Brain microvascular endothelial cell (primary cell): ENCODE measurements around the gene LRRC32.

Experiments used
- DNase-seq: peaks from one replicate; pipeline ENCODE4 v3.0.0-alpha.2; 2020
- H3K27ac ChIP-seq: fragments of 250-450 bp; sonication (Bioruptor Pico); 2 replicates; pipeline ENCODE4 v1.5.1; 2020; ENCODE audit warnings: mild to moderate bottlenecking, moderate library complexity
- H3K27me3 ChIP-seq: fragments of 250-450 bp; sonication (Bioruptor Pico); replicated peaks from 2 replicates; pipeline ENCODE4 v1.5.1; 2020; ENCODE audit warnings: mild to moderate bottlenecking
- H3K36me3 ChIP-seq: fragments of 250-450 bp; sonication (Bioruptor Pico); replicated peaks from 2 replicates; pipeline ENCODE4 v1.5.1; 2020; ENCODE audit warnings: mild to moderate bottlenecking
- H3K4me3 ChIP-seq: 2 replicates; pipeline ENCODE4 v1.5.1; 2011; ENCODE audit warnings: low read depth, mild to moderate bottlenecking, control low read depth, low read length, moderate library complexity
- CTCF ChIP-seq: IDR thresholded peaks from 2 replicates; pipeline ENCODE4 v1.5.1; 2011; ENCODE audit warnings: low read depth, mild to moderate bottlenecking, moderate library complexity, low read length, control low read depth, inconsistent platforms; ENCODE audit errors: missing control alignments
- in situ Hi-C: cut with HindIII; loops from 2 replicates; pipeline ENCODE4 v1.10.0; 2017; ENCODE audit warnings: low sequenced_read_pairs, low pct_ligation_motif_present

The LRRC32 gene

GRCh38 chr11:76614471-76615179 is 55.9 kb downstream of the LRRC32 start:
- H3K27me3 ChIP-seq: no peaks in the 10 kb centered on the region
- no peak overlapping the region for H3K27ac ChIP-seq
- TF ChIP-seq CTCF: no peak
- H3K4me3 ChIP-seq: no peak overlapping the region
- no peaks in the 10 kb centered on the region for H3K36me3 ChIP-seq
- in situ Hi-C loops: no loop called here
- no peak for DNase-seq

GRCh38 chr11:76613901-76614300 is 56.6 kb downstream of the LRRC32 start:
- Histone ChIP-seq H3K36me3 (no peaks in the 10 kb centered on the region), H3K27ac (no peak overlapping the region), H3K27me3 (no peaks in the 10 kb centered on the region), H3K4me3 (no peak overlapping the region)
- in situ Hi-C loops: no loop called here
- no peak for TF ChIP-seq CTCF
- DNase-seq: no peak

GRCh38 chr11:76612226-76612625 is 58.3 kb downstream of the LRRC32 start:
- no peak overlapping the region for H3K4me3 ChIP-seq
- no peaks in the 10 kb centered on the region for H3K27me3 ChIP-seq
- DNase-seq: no peak
- no peak overlapping the region for H3K27ac ChIP-seq
- no peaks in the 10 kb centered on the region for H3K36me3 ChIP-seq
- TF ChIP-seq CTCF: no peak
- in situ Hi-C loops: no loop called here

- Histone ChIP-seq H3K4me3 (no peak overlapping the region), H3K27ac (no peak overlapping the region), H3K36me3 (no peaks in the 10 kb centered on the region), H3K27me3 (no peaks in the 10 kb centered on the region)
- in situ Hi-C loops: no loop called here
- no peak for TF ChIP-seq CTCF
- DNase-seq: no peak
Measured at GRCh38 chr11:76610871-76611475, 59.6 kb downstream of the LRRC32 start.

GRCh38 chr11:76610371-76610770 is 60.2 kb downstream of the LRRC32 start:
- H3K27me3 ChIP-seq: no peaks in the 10 kb centered on the region
- in situ Hi-C loops: no loop called here
- H3K4me3 ChIP-seq: no peak overlapping the region
- no peak overlapping the region for H3K27ac ChIP-seq
- no peak for TF ChIP-seq CTCF
- no peak for DNase-seq
- no peaks in the 10 kb centered on the region for H3K36me3 ChIP-seq
